AG09309 (cell line): ENCODE measurements around the gene ENTREP1.

Experiments
- DNase-seq: peaks from one replicate; pipeline ENCODE4 v3.0.0-alpha.2; 2010; ENCODE audit warnings: low read depth
- H3K4me3 ChIP-seq: 2 replicates; pipeline ENCODE4 v1.5.1; 2011; ENCODE audit warnings: mild to moderate bottlenecking, low read depth, low read length, moderate library complexity; ENCODE audit not compliant: control insufficient read depth
- CTCF ChIP-seq: IDR thresholded peaks from 2 replicates; pipeline ENCODE4 v1.5.1; 2011; ENCODE audit warnings: mild to moderate bottlenecking, low read depth, low read length, inconsistent platforms; ENCODE audit not compliant: insufficient read depth, control insufficient read depth; ENCODE audit errors: missing control alignments

Gene ENTREP1

GRCh38 chr9:69411246-69411645 is 86.2 kb downstream of the ENTREP1 start:
- no peak for DNase-seq
- no peak overlapping the region for H3K4me3 ChIP-seq
- no peak for TF ChIP-seq CTCF

- no peak overlapping the region for H3K4me3 ChIP-seq
- TF ChIP-seq CTCF, result no peak
- no peak for DNase-seq
These were observed 87.1 kb downstream of the ENTREP1 start for GRCh38 chr9:69411931-69412740.

DNA sequence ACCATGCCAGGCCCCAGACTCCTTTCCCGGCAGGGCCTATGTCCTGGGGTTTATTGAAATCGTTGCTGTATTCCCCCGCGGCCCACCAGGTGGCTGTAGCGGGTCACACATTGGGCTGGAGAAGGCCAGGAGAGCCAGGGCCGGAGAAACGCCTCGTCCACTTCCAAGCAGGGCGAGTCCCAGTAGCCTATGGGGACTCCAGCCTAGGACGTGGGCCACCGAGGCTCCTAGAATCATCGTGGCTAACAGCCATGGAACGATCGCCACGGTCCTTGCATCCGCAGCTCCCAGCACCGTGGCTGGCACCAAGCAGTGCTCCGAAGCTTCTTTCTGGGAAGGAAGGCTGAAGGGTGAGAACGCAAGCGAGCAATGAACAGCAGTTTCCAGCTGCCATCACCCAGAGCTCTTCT is 87.7 kb downstream of the ENTREP1 start:
- peak; percentile 91 for TF ChIP-seq CTCF
- DNase-seq, result peak; percentile 16
- no peak overlapping the region for H3K4me3 ChIP-seq

DNA sequence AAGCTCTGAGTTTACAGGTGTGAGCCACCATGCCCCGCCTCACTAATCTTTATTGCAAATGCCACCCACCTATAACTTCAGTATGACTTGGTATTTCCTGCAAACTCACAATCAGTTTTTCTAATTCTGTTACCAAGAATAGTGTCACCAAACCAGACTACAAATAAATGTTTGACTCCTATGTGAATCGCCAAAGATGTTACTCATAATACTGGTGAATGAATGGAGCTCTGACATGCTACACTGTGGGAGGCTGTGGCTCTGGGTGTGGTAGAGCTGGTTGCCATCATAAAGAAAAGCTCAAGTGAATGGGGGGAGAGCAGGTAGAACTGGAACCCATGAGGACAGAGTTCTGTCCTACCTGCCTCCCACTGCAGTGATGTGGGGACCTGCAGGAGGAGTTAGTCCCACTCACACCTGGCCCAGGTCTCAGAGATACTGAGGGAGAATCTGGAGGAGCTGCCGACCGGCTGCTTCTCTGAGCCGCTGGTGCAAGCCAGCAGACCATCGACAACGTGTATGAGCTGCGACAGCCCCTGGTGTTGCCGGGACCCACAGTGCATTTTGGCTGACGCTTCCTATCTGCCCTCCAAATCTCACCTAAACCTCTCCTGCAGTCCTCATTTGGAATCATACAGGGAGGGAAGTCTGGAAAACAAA is 95.7 kb downstream of the ENTREP1 start:
- no peak for TF ChIP-seq CTCF
- DNase-seq, result no peak
- H3K4me3 ChIP-seq, result no peak overlapping the region

- H3K4me3 ChIP-seq, result no peak overlapping the region
- DNase-seq, result peak; percentile 17
- TF ChIP-seq CTCF, result peak; percentile 70
These were observed 97.1 kb downstream of the ENTREP1 start for GRCh38 chr9:69421908-69422801.

GRCh38 chr9:69425136-69425801 is 100.3 kb downstream of the ENTREP1 start:
- no peak overlapping the region for H3K4me3 ChIP-seq
- no peak for DNase-seq
- TF ChIP-seq CTCF, result no peak
